Measurements from ENCODE around the gene COMMD8. TPM values are rescaled to one million over a fixed set of nuclear protein-coding genes. Genes with fewer than 3 reads are reported as not detected.
A peak's percentile ranks its signal among the peaks of the same experiment; 100 is the strongest.

Gene COMMD8
- total RNA-seq, 2 donors from 2014 or later = 14.2 to 15.3 TPM

- no peak for DNase-seq
- intact Hi-C loops (cut with DNase I) = no loop called here
- ATAC-seq = no peak
Measured at GRCh38 chr4:47475411-47475810, 11.9 kb upstream of the COMMD8 start.

GRCh38 chr4:47474799-47475198, 11.3 kb upstream of the COMMD8 start:
- intact Hi-C loops (cut with DNase I) = no loop called here
- ATAC-seq (no peak), DNase-seq (no peak)

- intact Hi-C loops (cut with DNase I) = no loop called here
- no peak for DNase-seq
- ATAC-seq = no peak
Measured at GRCh38 chr4:47473141-47473750, 9.7 kb upstream of the COMMD8 start.

GRCh38 chr4:47471591-47471990, 8.1 kb upstream of the COMMD8 start:
- ATAC-seq (no peak), DNase-seq (no peak)
- intact Hi-C loops (cut with DNase I) = no loop called here

GRCh38 chr4:47471064-47471463, 7.6 kb upstream of the COMMD8 start:
- DNase-seq = no peak
- intact Hi-C loops (cut with DNase I) = no loop called here

GRCh38 chr4:47469951-47470350, 6.4 kb upstream of the COMMD8 start:
- DNase-seq (no peak), ATAC-seq (no peak)
- intact Hi-C loops (cut with DNase I) = loop anchor here in 1 of 2 donors (10.0 kb wide), 1 partner anchor 95 kb away; no protein-coding TSS in a partner anchor

More at GRCh38 chr4:47471064-47471463, 7.6 kb upstream of the COMMD8 start:
- ATAC-seq = no peak

GRCh38 chr4:47468706-47469365, 5.3 kb upstream of the COMMD8 start:
- peak in 1 of 2 donors; percentile 64 for ATAC-seq
- no peak for DNase-seq
- intact Hi-C loops (cut with DNase I) = loop anchor here in 1 of 2 donors (10.0 kb wide), 1 partner anchor 96 kb away; no protein-coding TSS in a partner anchor

- no peak for DNase-seq
- intact Hi-C loops (cut with DNase I) = loop anchor here in 1 of 2 donors (10.0 kb wide), 1 partner anchor 99 kb away; no protein-coding TSS in a partner anchor
- no peak for ATAC-seq
Measured at GRCh38 chr4:47466056-47466785, 2.7 kb upstream of the COMMD8 start.

GRCh38 chr4:47465004-47465403, 1.5 kb upstream of the COMMD8 start:
- intact Hi-C loops (cut with DNase I) = loop anchor here in 1 of 2 donors (10.0 kb wide), 1 partner anchor 100 kb away; no protein-coding TSS in a partner anchor
- no peak for DNase-seq
- no peak for ATAC-seq

- no peak for ATAC-seq
Measured at GRCh38 chr4:47462799-47463234, 685 bp downstream of the COMMD8 start.

GRCh38 chr4:47451657-47452056, 11.8 kb downstream of the COMMD8 start:
- DNase-seq (no peak), ATAC-seq (peak; percentile 50 to 63)
- intact Hi-C loops (cut with DNase I) = no loop called here

More at GRCh38 chr4:47462799-47463234, 685 bp downstream of the COMMD8 start:
- intact Hi-C loops (cut with DNase I) = loop anchor here in 1 of 2 donors (10.0 kb wide), 1 partner anchor 102 kb away; no protein-coding TSS in a partner anchor
- DNase-seq = no peak

- intact Hi-C loops (cut with DNase I) = no loop called here
- no peak for ATAC-seq
- no peak for DNase-seq
Measured at GRCh38 chr4:47444031-47444430, 19.5 kb downstream of the COMMD8 start.

- intact Hi-C loops (cut with DNase I) = no loop called here
- ATAC-seq (no peak), DNase-seq (no peak)
Measured at GRCh38 chr4:47442980-47443379, 20.5 kb downstream of the COMMD8 start.

- intact Hi-C loops (cut with DNase I) = no loop called here
- DNase-seq = no peak
- ATAC-seq = no peak
Measured at GRCh38 chr4:47434931-47435330, 28.6 kb downstream of the COMMD8 start.

- intact Hi-C loops (cut with DNase I) = no loop called here
- no peak for ATAC-seq
- no peak for DNase-seq
Measured at GRCh38 chr4:47432749-47433148, 30.8 kb downstream of the COMMD8 start.

GRCh38 chr4:47427935-47428334, 35.6 kb downstream of the COMMD8 start:
- no peak for ATAC-seq
- no peak for DNase-seq

GRCh38 chr4:47425628-47426027, 37.9 kb downstream of the COMMD8 start:
- ATAC-seq (no peak), DNase-seq (no peak)
- intact Hi-C loops (cut with DNase I) = no loop called here

More at GRCh38 chr4:47427935-47428334, 35.6 kb downstream of the COMMD8 start:
- intact Hi-C loops (cut with DNase I) = no loop called here

GRCh38 chr4:47419296-47419695, 44.2 kb downstream of the COMMD8 start:
- DNase-seq = no peak
- intact Hi-C loops (cut with DNase I) = no loop called here
- no peak for ATAC-seq

- no peak for DNase-seq
- no peak for ATAC-seq
- intact Hi-C loops (cut with DNase I) = no loop called here
Measured at GRCh38 chr4:47418147-47418546, 45.4 kb downstream of the COMMD8 start.

- ATAC-seq (no peak), DNase-seq (no peak)
- intact Hi-C loops (cut with DNase I) = no loop called here
Measured at GRCh38 chr4:47415719-47416118, 47.8 kb downstream of the COMMD8 start.
